ENCODE data around the gene SEMA4G.
A peak's percentile ranks its signal among the peaks of the same experiment; 100 is the strongest.

The SEMA4G gene

GRCh38 chr10:100979791-100980272, 10.5 kb downstream of the SEMA4G start:
- H3K4me3 Mint-ChIP-seq: no peak overlapping the region
- peaks cover 16% of the 10 kb centered on the region for H3K36me3 Mint-ChIP-seq (ENCODE audit: low read depth)
- no peaks in the 10 kb centered on the region for H3K27me3 Mint-ChIP-seq (ENCODE audit: low read depth, poor library complexity)
- no peaks in the 10 kb centered on the region for H3K9me3 Mint-ChIP-seq
- TF ChIP-seq CTCF (IDR thresholded peaks at IDR 0.05): no peak
- H3K27ac Mint-ChIP-seq: no peak overlapping the region
- no peak for DNase-seq
- no peaks in the 10 kb centered on the region for H3K4me1 Mint-ChIP-seq

- Mint-ChIP-seq H3K36me3 (ENCODE audit: low read depth) (peaks cover 16% of the 10 kb centered on the region), H3K4me1 (peaks cover 1% of the 10 kb centered on the region), H3K27ac (no peak overlapping the region), H3K4me3 (no peak overlapping the region), H3K9me3 (no peaks in the 10 kb centered on the region), H3K27me3 (ENCODE audit: low read depth, poor library complexity) (no peaks in the 10 kb centered on the region)
- no peak for TF ChIP-seq CTCF (IDR thresholded peaks at IDR 0.05)
- DNase-seq: no peak
Observed at GRCh38 chr10:100980311-100980710, 11.0 kb downstream of the SEMA4G start.

DNA sequence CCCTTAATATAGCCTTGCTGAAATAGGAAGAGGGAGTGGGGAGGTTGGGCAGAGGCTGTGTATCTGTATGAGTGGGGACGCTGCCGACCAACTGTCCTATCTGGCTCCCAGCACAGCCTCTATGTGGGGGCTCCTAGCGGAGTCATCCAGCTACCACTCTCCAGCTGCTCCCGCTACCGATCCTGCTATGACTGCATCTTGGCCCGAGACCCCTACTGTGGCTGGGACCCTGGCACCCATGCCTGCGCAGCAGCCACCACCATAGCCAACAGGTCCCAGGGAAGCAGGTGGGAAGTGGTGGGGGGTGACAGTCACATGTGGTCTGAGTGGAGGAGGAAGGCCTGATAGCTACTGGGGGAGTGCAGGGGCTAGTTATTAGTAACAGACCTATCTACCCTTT, 11.4 kb downstream of the SEMA4G start:
- Mint-ChIP-seq H3K36me3 (ENCODE audit: low read depth) (peaks cover 20% of the 10 kb centered on the region), H3K27me3 (ENCODE audit: low read depth, poor library complexity) (no peaks in the 10 kb centered on the region), H3K27ac (no peak overlapping the region)

DNA sequence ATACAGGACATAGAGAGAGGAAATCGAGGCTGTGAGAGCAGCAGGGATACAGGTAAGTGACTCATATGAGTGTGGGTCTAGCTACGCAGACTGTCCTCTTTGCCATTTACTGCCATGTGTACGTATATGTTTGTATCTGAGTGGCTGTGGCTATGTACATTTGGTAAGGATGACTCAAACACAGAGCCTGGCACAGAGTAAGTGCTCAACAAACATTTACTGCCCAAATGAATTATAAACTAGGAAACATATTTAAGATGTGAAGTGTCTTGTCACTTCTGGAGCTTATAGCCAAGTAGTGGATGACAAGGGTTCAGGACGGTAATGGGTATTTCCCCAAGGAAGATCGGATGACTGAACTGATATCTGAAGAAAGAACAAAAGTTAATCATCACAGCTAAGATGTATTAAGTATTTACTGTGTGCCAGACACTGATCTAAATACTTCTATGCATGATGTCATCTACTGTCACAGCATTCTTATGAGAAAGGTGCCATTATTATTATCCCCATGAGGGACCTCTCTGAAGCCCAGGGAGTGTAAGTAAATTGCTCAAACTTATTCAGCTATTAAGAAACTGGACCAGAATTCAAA, 12.0 kb downstream of the SEMA4G start:
- Mint-ChIP-seq H3K4me1 (peaks cover 11% of the 10 kb centered on the region), H3K27me3 (ENCODE audit: low read depth, poor library complexity) (no peaks in the 10 kb centered on the region), H3K9me3 (no peaks in the 10 kb centered on the region), H3K27ac (no peak overlapping the region), H3K36me3 (ENCODE audit: low read depth) (peaks cover 23% of the 10 kb centered on the region), H3K4me3 (no peak overlapping the region)
- TF ChIP-seq CTCF (IDR thresholded peaks at IDR 0.05): no peak
- DNase-seq: no peak

More for the DNA sequence above, 11.4 kb downstream of the SEMA4G start:
- no peaks in the 10 kb centered on the region for H3K9me3 Mint-ChIP-seq
- TF ChIP-seq CTCF (IDR thresholded peaks at IDR 0.05): no peak
- H3K4me1 Mint-ChIP-seq: peaks cover 5% of the 10 kb centered on the region
- no peak for DNase-seq
- no peak overlapping the region for H3K4me3 Mint-ChIP-seq

DNA sequence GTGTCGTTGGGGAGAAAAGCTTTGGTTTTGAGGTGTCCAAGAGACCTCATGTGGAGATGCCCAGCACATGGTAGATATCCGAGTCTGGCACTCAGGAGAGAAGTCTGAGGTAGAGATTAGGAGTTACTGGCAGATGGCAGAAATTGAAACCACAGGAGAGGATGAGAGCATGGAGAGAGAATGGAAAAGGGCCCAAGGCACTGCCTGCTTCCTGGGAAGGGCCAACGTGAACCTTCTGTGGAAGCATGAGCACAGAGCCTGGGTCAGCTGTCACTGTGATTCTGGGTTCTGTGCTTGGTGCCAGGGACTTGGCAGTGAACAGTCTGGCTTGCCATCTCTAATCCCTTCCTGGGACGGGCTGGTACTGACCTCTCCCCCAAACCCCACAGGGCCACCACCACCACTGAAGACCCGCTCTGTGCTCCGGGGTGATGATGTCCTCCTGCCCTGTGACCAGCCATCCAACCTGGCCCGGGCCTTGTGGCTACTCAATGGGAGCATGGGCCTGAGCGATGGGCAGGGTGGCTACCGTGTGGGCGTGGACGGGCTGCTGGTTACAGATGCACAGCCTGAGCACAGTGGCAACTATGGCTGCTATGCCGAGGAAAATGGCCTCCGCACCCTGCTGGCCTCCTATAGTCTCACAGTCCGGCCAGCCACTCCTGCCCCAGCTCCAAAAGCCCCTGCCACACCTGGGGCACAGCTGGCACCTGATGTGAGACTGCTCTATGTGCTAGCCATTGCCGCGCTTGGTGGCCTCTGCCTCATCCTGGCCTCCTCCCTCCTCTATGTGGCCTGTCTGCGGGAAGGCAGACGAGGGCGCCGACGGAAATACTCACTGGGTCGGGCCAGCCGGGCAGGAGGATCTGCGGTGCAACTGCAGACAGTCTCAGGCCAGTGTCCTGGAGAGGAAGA, 13.9 kb downstream of the SEMA4G start:
- H3K27ac Mint-ChIP-seq: peak overlapping the region; percentile 11
- peaks cover 27% of the 10 kb centered on the region for H3K4me1 Mint-ChIP-seq

More for the DNA sequence above, 13.9 kb downstream of the SEMA4G start:
- Mint-ChIP-seq H3K36me3 (ENCODE audit: low read depth) (peaks cover 27% of the 10 kb centered on the region), H3K4me3 (no peak overlapping the region), H3K9me3 (no peaks in the 10 kb centered on the region), H3K27me3 (ENCODE audit: low read depth, poor library complexity) (no peaks in the 10 kb centered on the region)
- DNase-seq: no peak
- no peak for TF ChIP-seq CTCF (IDR thresholded peaks at IDR 0.05)
